Activated T-helper 2 cell treated with anti-CD3 and anti-CD28 coated beads, Interferon-gamma antibody, Interleukin-2, Interleukin-4, amounts not matched to agents 10 μg/mL and 5 μg/mL and 100 μg/mL, durations not matched to agents 14 hours and 24 hours and 36 hours (primary cell): ENCODE results near the gene EML6. TPM values are rescaled to one million over a fixed set of nuclear protein-coding genes. Genes with fewer than 3 reads are reported as not detected.
A peak's percentile ranks its signal among the peaks of the same experiment; 100 is the strongest.

Experiments used
- DNase-seq: peaks from one replicate; pipeline ENCODE4 v3.0.0; 2021; ENCODE audit warnings: low spot score
- H3K27ac Mint-ChIP-seq: one replicate; pipeline ENCODE4 v1.8.0; 2021; ENCODE audit warnings: mixed read lengths
- H3K27me3 Mint-ChIP-seq: one replicate; pipeline ENCODE4 v1.8.0; 2021; ENCODE audit warnings: low read depth, mixed read lengths
- H3K36me3 Mint-ChIP-seq: one replicate; pipeline ENCODE4 v1.8.0; 2021; ENCODE audit warnings: low read depth, mixed read lengths
- H3K4me1 Mint-ChIP-seq: one replicate; pipeline ENCODE4 v1.8.0; 2021; ENCODE audit warnings: low read depth, mixed read lengths
- H3K4me3 Mint-ChIP-seq: one replicate; pipeline ENCODE4 v1.8.0; 2021; ENCODE audit warnings: low read depth, mild to moderate bottlenecking, moderate library complexity, mixed read lengths
- H3K9me3 Mint-ChIP-seq: one replicate; pipeline ENCODE4 v1.8.0; 2021; ENCODE audit warnings: mixed read lengths
- intact Hi-C: fragments of 100-400 bp; cut with micrococcal nuclease; formaldehyde crosslinking; loops from one replicate; pipeline ENCODE4 v1.15.1; 2023
- total RNA-seq: library from RNA; stranded (reverse); gene quantifications from 2 replicates; pipeline ENCODE4 v1.2.3, GENCODE V29; 2022

EML6 gene
- total RNA-seq, 1 donor from 2014 or later = 0.23 TPM

GRCh38 chr2:54710216-54710615, 13.2 kb upstream of the EML6 start:
- Mint-ChIP-seq H3K36me3 (no peaks in the 10 kb centered on the region), H3K27ac (no peak overlapping the region), H3K9me3 (no peaks in the 10 kb centered on the region), H3K27me3 (peaks cover 50% of the 10 kb centered on the region), H3K4me3 (no peak overlapping the region), H3K4me1 (peaks cover 11% of the 10 kb centered on the region)
- intact Hi-C loops = no loop called here
- DNase-seq = no peak

GRCh38 chr2:54712516-54712915, 10.9 kb upstream of the EML6 start:
- DNase-seq = no peak
- intact Hi-C loops = no loop called here
- H3K36me3 Mint-ChIP-seq = no peaks in the 10 kb centered on the region
- H3K4me3 Mint-ChIP-seq = no peak overlapping the region
- peaks cover 60% of the 10 kb centered on the region for H3K27me3 Mint-ChIP-seq
- peaks cover 7% of the 10 kb centered on the region for H3K4me1 Mint-ChIP-seq
- H3K9me3 Mint-ChIP-seq = no peaks in the 10 kb centered on the region
- no peak overlapping the region for H3K27ac Mint-ChIP-seq

- intact Hi-C loops = no loop called here
- DNase-seq = no peak
- Mint-ChIP-seq H3K4me3 (no peak overlapping the region), H3K36me3 (no peaks in the 10 kb centered on the region), H3K4me1 (no peaks in the 10 kb centered on the region), H3K27me3 (peaks cover 67% of the 10 kb centered on the region), H3K9me3 (no peaks in the 10 kb centered on the region), H3K27ac (no peak overlapping the region)
Observed at GRCh38 chr2:54714996-54715395, 8.5 kb upstream of the EML6 start.

- H3K9me3 Mint-ChIP-seq = no peaks in the 10 kb centered on the region
- no peaks in the 10 kb centered on the region for H3K4me1 Mint-ChIP-seq
- H3K36me3 Mint-ChIP-seq = no peaks in the 10 kb centered on the region
- H3K4me3 Mint-ChIP-seq = no peak overlapping the region
- intact Hi-C loops = no loop called here
- no peak overlapping the region for H3K27ac Mint-ChIP-seq
- DNase-seq = no peak
- peaks cover 68% of the 10 kb centered on the region for H3K27me3 Mint-ChIP-seq
Observed at GRCh38 chr2:54716375-54716774, 7.1 kb upstream of the EML6 start.

GRCh38 chr2:54720563-54720962, 2.9 kb upstream of the EML6 start:
- Mint-ChIP-seq H3K4me1 (peaks cover 17% of the 10 kb centered on the region), H3K36me3 (peaks cover 3% of the 10 kb centered on the region)

GRCh38 chr2:54722641-54723040, 821 bp upstream of the EML6 start:
- H3K4me1 Mint-ChIP-seq = peaks cover 17% of the 10 kb centered on the region
- H3K36me3 Mint-ChIP-seq = peaks cover 3% of the 10 kb centered on the region
- intact Hi-C loops = loop anchor here (1.0 to 10.0 kb wide), 10 partner anchors 42 to 755 kb away; partner anchors contain the start of genes ACYP2 and RTN4
- H3K27me3 Mint-ChIP-seq = peaks cover 78% of the 10 kb centered on the region
- H3K9me3 Mint-ChIP-seq = no peaks in the 10 kb centered on the region
- DNase-seq = no peak
- peak overlapping the region; percentile 89 for H3K4me3 Mint-ChIP-seq
- H3K27ac Mint-ChIP-seq = peak overlapping the region; percentile 64

More at GRCh38 chr2:54720563-54720962, 2.9 kb upstream of the EML6 start:
- no peak overlapping the region for H3K4me3 Mint-ChIP-seq
- DNase-seq = no peak
- intact Hi-C loops = loop anchor here (5.0 to 10.0 kb wide), 3 partner anchors 294 to 753 kb away; no protein-coding TSS in a partner anchor
- no peak overlapping the region for H3K27ac Mint-ChIP-seq
- no peaks in the 10 kb centered on the region for H3K9me3 Mint-ChIP-seq
- peaks cover 70% of the 10 kb centered on the region for H3K27me3 Mint-ChIP-seq

- peaks cover 76% of the 10 kb centered on the region for H3K27me3 Mint-ChIP-seq
- no peak for DNase-seq
- no peaks in the 10 kb centered on the region for H3K9me3 Mint-ChIP-seq
- H3K36me3 Mint-ChIP-seq = peaks cover 3% of the 10 kb centered on the region
- intact Hi-C loops = loop anchor here (1.0 to 10.0 kb wide), 10 partner anchors 43 to 757 kb away; partner anchors contain the start of genes ACYP2 and RTN4
- H3K27ac Mint-ChIP-seq = peak overlapping the region; percentile 39
- peak overlapping the region; percentile 89 for H3K4me3 Mint-ChIP-seq
- H3K4me1 Mint-ChIP-seq = peaks cover 17% of the 10 kb centered on the region
Observed at GRCh38 chr2:54723996-54724559, 616 bp downstream of the EML6 start.

- Mint-ChIP-seq H3K27me3 (peaks cover 75% of the 10 kb centered on the region), H3K4me1 (peaks cover 17% of the 10 kb centered on the region), H3K27ac (no peak overlapping the region), H3K36me3 (peaks cover 3% of the 10 kb centered on the region), H3K4me3 (peak overlapping the region; percentile 89), H3K9me3 (no peaks in the 10 kb centered on the region)
- no peak for DNase-seq
- intact Hi-C loops = loop anchor here (5.0 to 10.0 kb wide), 3 partner anchors 290 to 757 kb away; no protein-coding TSS in a partner anchor
Observed at GRCh38 chr2:54724560-54725342, 1.3 kb downstream of the EML6 start.

- Mint-ChIP-seq H3K27me3 (peaks cover 69% of the 10 kb centered on the region), H3K4me1 (peaks cover 17% of the 10 kb centered on the region), H3K36me3 (peaks cover 3% of the 10 kb centered on the region), H3K4me3 (peak overlapping the region; percentile 77), H3K9me3 (no peaks in the 10 kb centered on the region), H3K27ac (no peak overlapping the region)
- DNase-seq = no peak
- intact Hi-C loops = loop anchor here (10.0 kb wide), 2 partner anchors 289 to 449 kb away; no protein-coding TSS in a partner anchor
Observed at GRCh38 chr2:54725343-54726099, 2.1 kb downstream of the EML6 start.

- no peak overlapping the region for H3K27ac Mint-ChIP-seq
- peaks cover 65% of the 10 kb centered on the region for H3K27me3 Mint-ChIP-seq
- H3K9me3 Mint-ChIP-seq = no peaks in the 10 kb centered on the region
- H3K4me1 Mint-ChIP-seq = peaks cover 17% of the 10 kb centered on the region
- DNase-seq = no peak
- intact Hi-C loops = loop anchor here (10.0 kb wide), 2 partner anchors 288 to 448 kb away; no protein-coding TSS in a partner anchor
- H3K4me3 Mint-ChIP-seq = no peak overlapping the region
- H3K36me3 Mint-ChIP-seq = peaks cover 3% of the 10 kb centered on the region
Observed at GRCh38 chr2:54726431-54726830, 3.0 kb downstream of the EML6 start.

- Mint-ChIP-seq H3K9me3 (no peaks in the 10 kb centered on the region), H3K4me3 (no peak overlapping the region), H3K27me3 (peaks cover 63% of the 10 kb centered on the region), H3K4me1 (peaks cover 17% of the 10 kb centered on the region), H3K27ac (no peak overlapping the region), H3K36me3 (peaks cover 3% of the 10 kb centered on the region)
- DNase-seq = no peak
- intact Hi-C loops = loop anchor here (10.0 kb wide), 2 partner anchors 288 to 448 kb away; no protein-coding TSS in a partner anchor
Observed at GRCh38 chr2:54726940-54727339, 3.5 kb downstream of the EML6 start.

- Mint-ChIP-seq H3K27me3 (peaks cover 69% of the 10 kb centered on the region), H3K4me3 (no peak overlapping the region), H3K27ac (no peak overlapping the region), H3K9me3 (no peaks in the 10 kb centered on the region), H3K4me1 (peaks cover 10% of the 10 kb centered on the region), H3K36me3 (peaks cover 3% of the 10 kb centered on the region)
- intact Hi-C loops = loop anchor here (10.0 kb wide), 2 partner anchors 286 to 446 kb away; no protein-coding TSS in a partner anchor
- no peak for DNase-seq
Observed at GRCh38 chr2:54728669-54729120, 5.2 kb downstream of the EML6 start.
